IMR-90 (cell line): ENCODE data around the gene EHF. TPM values are rescaled to one million over a fixed set of nuclear protein-coding genes. Genes with fewer than 3 reads are reported as not detected.
A peak's percentile ranks its signal among the peaks of the same experiment; 100 is the strongest.

ENCODE experiments used
- ATAC-seq: fragments of 200-7000 bp; cut with Tn5 transposase; 2 replicates; pipeline ENCODE4 v1.9.1; 2020; ENCODE audit warnings: low read depth, mild to moderate bottlenecking, moderate library complexity
- BruUV-seq: library from RNA; stranded (reverse); fragments of 400-500 nt; replicated peaks from 2 replicates; lab custom pipeline; 2021; lab: Mats Ljungman, UMichigan
- CTCF ChIA-PET: fragments of 300-600 bp; formaldehyde crosslinking; extraction: SDS; loops from one replicate; lab custom pipeline; 2021; ENCODE audit warnings: antibody characterized with exemption; lab: Yijun Ruan, JAX
- POLR2A ChIA-PET: fragments of 300-600 bp; sonication (Branson Sonifier 250); formaldehyde crosslinking; loops from one replicate; lab custom pipeline; 2022; ENCODE audit warnings: antibody characterized with exemption; ENCODE audit not compliant: unreplicated experiment; lab: Charles Lee
- DNase-seq: peaks from one replicate; pipeline ENCODE4 v3.0.0; 2013
- H2AFZ ChIP-seq: replicated peaks from 2 replicates; pipeline ENCODE3; 2013; ENCODE audit warnings: low read length, mild to moderate bottlenecking; ENCODE audit not compliant: poor library complexity
- H2AK5ac ChIP-seq: 2 replicates; pipeline ENCODE4 v1.6.1; 2013; ENCODE audit warnings: low read depth, low read length, inconsistent platforms
- H2AK9ac ChIP-seq: replicated peaks from 2 replicates; pipeline ENCODE3; 2013; ENCODE audit warnings: mild to moderate bottlenecking, low read depth, low read length, moderate library complexity; ENCODE audit not compliant: poor library complexity
- H2BK120ac ChIP-seq: 2 replicates; pipeline ENCODE4 v1.6.1; 2013; ENCODE audit warnings: low read depth, low read length, inconsistent platforms
- H2BK15ac ChIP-seq: 3 replicates; pipeline ENCODE4 v1.6.1; 2013; ENCODE audit warnings: low read depth, low read length, inconsistent platforms
- H2BK20ac ChIP-seq: 2 replicates; pipeline ENCODE4 v1.6.1; 2013; ENCODE audit warnings: low read depth, mild to moderate bottlenecking, inconsistent platforms, low read length, moderate library complexity
- H2BK5ac ChIP-seq: 2 replicates; pipeline ENCODE4 v1.6.1; 2013; ENCODE audit warnings: mild to moderate bottlenecking, low read depth, low read length, inconsistent platforms; ENCODE audit not compliant: poor library complexity, severe bottlenecking
- H3K14ac ChIP-seq: replicated peaks from 2 replicates; pipeline ENCODE4 v1.6.1; 2013; ENCODE audit warnings: low read depth, low read length, inconsistent platforms
- H3K18ac ChIP-seq: 2 replicates; pipeline ENCODE4 v1.6.1; 2013; ENCODE audit warnings: low read depth, low read length, control low read depth
- H3K23ac ChIP-seq: 2 replicates; pipeline ENCODE4 v1.6.1; 2013; ENCODE audit warnings: low read depth, low read length, inconsistent platforms
- H3K27ac ChIP-seq: 2 replicates; pipeline ENCODE4 v1.5.1; 2013; ENCODE audit warnings: mild to moderate bottlenecking, control low read depth, low read length; ENCODE audit not compliant: insufficient read depth
- H3K27me3 ChIP-seq: 2 replicates; pipeline ENCODE4 v1.6.1; 2013; ENCODE audit warnings: low read length; ENCODE audit not compliant: control insufficient read depth, insufficient read depth
- H3K36me3 ChIP-seq: 2 replicates; pipeline ENCODE4 v1.6.1; 2013; ENCODE audit warnings: low read length, mixed read lengths; ENCODE audit not compliant: control insufficient read depth, insufficient read depth
- H3K4ac ChIP-seq: 2 replicates; pipeline ENCODE4 v1.6.1; 2013; ENCODE audit warnings: low read depth, low read length, inconsistent platforms
- H3K4me1 ChIP-seq: 2 replicates; pipeline ENCODE4 v1.6.1; 2013; ENCODE audit warnings: low read length, mixed read lengths; ENCODE audit not compliant: control insufficient read depth, insufficient read depth
- H3K4me2 ChIP-seq: 2 replicates; pipeline ENCODE4 v1.6.1; 2013; ENCODE audit warnings: low read depth, mild to moderate bottlenecking, control low read depth, low read length, moderate library complexity
- H3K4me3 ChIP-seq: 2 replicates; pipeline ENCODE4 v1.5.1; 2013; ENCODE audit warnings: low read depth, mild to moderate bottlenecking, control low read depth, low read length, moderate library complexity; ENCODE audit not compliant: insufficient read depth
- H3K56ac ChIP-seq: 2 replicates; pipeline ENCODE4 v1.6.1; 2013; ENCODE audit warnings: low read length, inconsistent platforms; ENCODE audit not compliant: insufficient read depth; ENCODE audit errors: extremely low read depth
- H3K79me1 ChIP-seq, 2 experiments: 2 replicates each; pipeline ENCODE4 v1.6.1; 2013; ENCODE audit warnings: low read length in 2 of 2, inconsistent platforms in 1 of 2, low read depth in 1 of 2
- H3K9ac ChIP-seq: 2 replicates; pipeline ENCODE4 v1.6.1; 2013; ENCODE audit warnings: low read depth, low read length, control low read depth
- H3K9me1 ChIP-seq: 2 replicates; pipeline ENCODE4 v1.6.1; 2013; ENCODE audit warnings: low read length, inconsistent platforms; ENCODE audit not compliant: insufficient read depth
- H3K9me3 ChIP-seq: 2 replicates; pipeline ENCODE4 v1.6.1; 2013; ENCODE audit warnings: low read length; ENCODE audit not compliant: control insufficient read depth, insufficient read depth
- H4K20me1 ChIP-seq: 2 replicates; pipeline ENCODE4 v1.6.1; 2013; ENCODE audit warnings: low read length, inconsistent platforms; ENCODE audit not compliant: insufficient read depth
- H4K5ac ChIP-seq: 2 replicates; pipeline ENCODE4 v1.6.1; 2013; ENCODE audit warnings: mild to moderate bottlenecking, low read depth, low read length, control low read depth
- H4K8ac ChIP-seq, 2 experiments: 2 replicates each; pipeline ENCODE4 v1.6.1; 2013; ENCODE audit warnings: low read depth in 2 of 2, low read length in 2 of 2, control low read depth in 1 of 2, inconsistent platforms in 1 of 2
- H4K91ac ChIP-seq: 2 replicates; pipeline ENCODE4 v1.6.1; 2013; ENCODE audit warnings: low read depth, low read length, inconsistent platforms; ENCODE audit not compliant: insufficient read depth
- BHLHE40 ChIP-seq: fragments of 150-350 bp; IDR thresholded peaks from 2 replicates; pipeline ENCODE4 v1.6.1; 2016; ENCODE audit warnings: mild to moderate bottlenecking, low read depth, low read length
- FOS ChIP-seq: fragments of 150-350 bp; IDR thresholded peaks from 2 replicates; pipeline ENCODE4 v1.6.1; 2016; ENCODE audit warnings: low read depth, low read length
- RCOR1 ChIP-seq: IDR thresholded peaks from 2 replicates; pipeline ENCODE4 v1.6.1; 2012; ENCODE audit warnings: mild to moderate bottlenecking, low read length, improper control_type of control experiment; ENCODE audit not compliant: insufficient replicate concordance
- USF2 ChIP-seq: fragments of 150-350 bp; IDR thresholded peaks from 2 replicates; pipeline ENCODE4 v1.6.1; 2017; ENCODE audit warnings: mild to moderate bottlenecking, antibody characterized with exemption, low read length, low read depth
- WGBS, 2 experiments: methylation state at CpG; one replicate each; pipeline versions ENCODE4 v1.1.5 to v1.1.7; 2013; ENCODE audit warnings: missing lambda C conversion rate in 2 of 2; ENCODE audit not compliant: insufficient read length in 1 of 2; ENCODE audit errors: extremely low coverage in 2 of 2; 5-methylcytosine and 5-hydroxymethylcytosine counted together
- dilution Hi-C: fragments of 300-500 bp; cut with HindIII; formaldehyde crosslinking; loops from one replicate; pipeline ENCODE4 v1.14.3; 2018; ENCODE audit warnings: low sequenced_read_pairs; ENCODE audit not compliant: unreplicated experiment
- in situ Hi-C: fragments of 300-500 bp; cut with MboI; formaldehyde crosslinking; loops from 3 replicates; pipeline ENCODE4 v1.14.3; 2019; ENCODE audit warnings: low sequenced_read_pairs, inconsistent platforms, mixed read lengths
- intact Hi-C: fragments of 100-400 bp; cut with micrococcal nuclease; formaldehyde crosslinking; loops from 2 replicates; pipeline ENCODE4 v1.10.0; 2022
- polyA plus RNA-seq, 3 experiments: library from polyadenylated mRNA; depleted of rRNA; stranded (reverse); fragments of >200 nt; gene quantifications; 2 replicates each; pipeline ENCODE4 v1.2.3, GENCODE V29; 2012; ENCODE audit warnings: low replicate concordance in 1 of 3
- total RNA-seq: library from RNA; depleted of rRNA; stranded (reverse); fragments of >200 nt; gene quantifications from 2 replicates; pipeline ENCODE4 v1.2.3, GENCODE V29; 2012

Gene EHF
- total and polyA plus RNA-seq, 2 of the 4 experiments (the other 2 are of a cell fraction), result under 0.01 TPM; not detected in 1

GRCh38 chr11:34648036-34648435 is 27.1 kb downstream of the EHF start:
- no TSS peak for BruUV-seq
- peak overlapping the region; percentile 81; the same call in 1 of the 2 replicates for H3K14ac ChIP-seq
- DNase-seq (no peak), ATAC-seq (no peak)
- peak overlapping the region; percentile 86 for H3K4ac ChIP-seq
- peaks cover 31% of the 10 kb centered on the region for H3K9me1 ChIP-seq
- peak overlapping the region; percentile 96 for H2AK5ac ChIP-seq
- peak overlapping the region; percentile 84; the same call in 2 of the 3 replicates for H2BK15ac ChIP-seq
- no peaks in the 10 kb centered on the region for H3K36me3 ChIP-seq
- H3K9me3 ChIP-seq, result no peaks in the 10 kb centered on the region
- CTCF ChIA-PET, result no interaction called here
- H4K5ac ChIP-seq, result peak overlapping the region; percentile 93; the same call in 1 of the 2 replicates
- intact Hi-C loops, result no loop called here
- H3K4me1 ChIP-seq, result peaks cover 22% of the 10 kb centered on the region
- H2BK120ac ChIP-seq, result peak overlapping the region; percentile 91
- peak overlapping the region; percentile 70 for H2BK5ac ChIP-seq
- POLR2A ChIA-PET, result no interaction called here
- no peak overlapping the region for H3K56ac ChIP-seq
- H3K18ac ChIP-seq, result peak overlapping the region; percentile 76; the same call in 1 of the 2 replicates
- dilution Hi-C loops, result no loop called here
- peak overlapping the region; percentile 71 for H2AK9ac ChIP-seq
- H3K23ac ChIP-seq, result peak overlapping the region; percentile 69; the same call in 1 of the 2 replicates
- in situ Hi-C loops, result no loop called here
- peak overlapping the region; percentile 89; the same call in 1 of the 2 replicates for H2BK20ac ChIP-seq
- H3K27me3 ChIP-seq, result no peaks in the 10 kb centered on the region
- H2AFZ ChIP-seq, result no peak overlapping the region
- H3K4me2 ChIP-seq, result no peak overlapping the region
- TF ChIP-seq USF2 (no peak), FOS (no peak), BHLHE40 (no peak), RCOR1 (no peak)
- no peaks in the 10 kb centered on the region for H3K79me1 ChIP-seq
- no CpG with 5 or more reads among the region's 1 CpG for WGBS, 2 experiments
- no peak overlapping the region for H3K4me3 ChIP-seq
- H3K9ac ChIP-seq, result no peak overlapping the region
- H3K27ac ChIP-seq, result no peak overlapping the region
- no peaks in the 10 kb centered on the region for H4K20me1 ChIP-seq
- peak overlapping the region; percentile 55; the same call in 1 of the 2 replicates for H4K91ac ChIP-seq
- H4K8ac ChIP-seq, result peak overlapping the region in 1 of 2 experiments; percentile 86; a peak in 2 of 4 replicates
